Fibroblast of pulmonary artery (primary cell): ENCODE data around the gene RASEF.
A peak's percentile ranks its signal among the peaks of the same experiment; 100 is the strongest.
"Not testable (repeated sequence)": the region's sequence is repeated elsewhere in the genome, so short reads cannot be mapped to it uniquely, and the experiment has no call there.

ENCODE experiments used
- DNase-seq: peaks from one replicate; pipeline ENCODE4 v3.0.0-alpha.2; 2010; ENCODE audit warnings: low read depth
- H3K4me3 ChIP-seq: replicated peaks from 2 replicates; pipeline ENCODE4 v1.5.1; 2011; ENCODE audit warnings: low read depth, mild to moderate bottlenecking, control low read depth, low read length, moderate library complexity
- TF ChIP-seq, protein P1 (sequence below): IDR thresholded peaks from 2 replicates; pipeline ENCODE4 v1.5.1; 2011; ENCODE audit warnings: mild to moderate bottlenecking, control low read depth, low read length, inconsistent platforms; ENCODE audit errors: missing control alignments

RASEF gene

GRCh38 chr9:82957529-82958379 lies 105.2 kb downstream of the RASEF start:
- no peak for DNase-seq
- no peak overlapping the region for H3K4me3 ChIP-seq
- TF ChIP-seq, protein P1, sequence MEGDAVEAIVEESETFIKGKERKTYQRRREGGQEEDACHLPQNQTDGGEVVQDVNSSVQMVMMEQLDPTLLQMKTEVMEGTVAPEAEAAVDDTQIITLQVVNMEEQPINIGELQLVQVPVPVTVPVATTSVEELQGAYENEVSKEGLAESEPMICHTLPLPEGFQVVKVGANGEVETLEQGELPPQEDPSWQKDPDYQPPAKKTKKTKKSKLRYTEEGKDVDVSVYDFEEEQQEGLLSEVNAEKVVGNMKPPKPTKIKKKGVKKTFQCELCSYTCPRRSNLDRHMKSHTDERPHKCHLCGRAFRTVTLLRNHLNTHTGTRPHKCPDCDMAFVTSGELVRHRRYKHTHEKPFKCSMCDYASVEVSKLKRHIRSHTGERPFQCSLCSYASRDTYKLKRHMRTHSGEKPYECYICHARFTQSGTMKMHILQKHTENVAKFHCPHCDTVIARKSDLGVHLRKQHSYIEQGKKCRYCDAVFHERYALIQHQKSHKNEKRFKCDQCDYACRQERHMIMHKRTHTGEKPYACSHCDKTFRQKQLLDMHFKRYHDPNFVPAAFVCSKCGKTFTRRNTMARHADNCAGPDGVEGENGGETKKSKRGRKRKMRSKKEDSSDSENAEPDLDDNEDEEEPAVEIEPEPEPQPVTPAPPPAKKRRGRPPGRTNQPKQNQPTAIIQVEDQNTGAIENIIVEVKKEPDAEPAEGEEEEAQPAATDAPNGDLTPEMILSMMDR = no peak

- TF ChIP-seq, protein P1 = no peak
- DNase-seq = peak; percentile 6
- H3K4me3 ChIP-seq = no peak overlapping the region
These were observed 113.7 kb downstream of the RASEF start for GRCh38 chr9:82949203-82949602.

- TF ChIP-seq, protein P1 = no peak
- no peak for DNase-seq
- H3K4me3 ChIP-seq = no peak overlapping the region
These were observed 122.6 kb downstream of the RASEF start for GRCh38 chr9:82940376-82940775.

DNA sequence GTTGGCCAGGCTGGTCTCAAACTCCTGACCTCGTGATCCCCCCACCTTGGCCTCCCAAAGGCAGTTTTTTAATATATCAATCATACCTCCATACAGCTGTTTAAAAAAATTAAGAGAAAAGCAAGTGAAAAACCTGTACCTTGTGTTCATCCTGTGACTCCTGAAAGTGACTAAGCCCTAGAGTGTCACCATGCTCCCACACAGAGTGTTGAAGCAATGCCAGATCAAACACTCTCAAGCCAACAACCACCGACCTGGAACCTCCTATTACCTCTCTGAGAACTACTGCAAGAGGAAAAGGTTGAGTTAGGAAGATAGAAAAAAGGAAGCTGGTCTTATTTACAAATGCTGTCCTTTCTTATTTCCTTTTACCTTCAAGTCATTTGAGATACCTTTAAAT lies 123.5 kb downstream of the RASEF start:
- DNase-seq = no peak
- TF ChIP-seq, protein P1 = no peak
- H3K4me3 ChIP-seq = no peak overlapping the region

GRCh38 chr9:82938426-82939218 lies 124.3 kb downstream of the RASEF start:
- TF ChIP-seq, protein P1 = no peak

GRCh38 chr9:82936561-82936960 lies 126.4 kb downstream of the RASEF start:
- DNase-seq = peak; percentile 7
- not testable (repeated sequence) for H3K4me3 ChIP-seq

More at GRCh38 chr9:82938426-82939218, 124.3 kb downstream of the RASEF start:
- H3K4me3 ChIP-seq = no peak overlapping the region
- DNase-seq = no peak

DNA sequence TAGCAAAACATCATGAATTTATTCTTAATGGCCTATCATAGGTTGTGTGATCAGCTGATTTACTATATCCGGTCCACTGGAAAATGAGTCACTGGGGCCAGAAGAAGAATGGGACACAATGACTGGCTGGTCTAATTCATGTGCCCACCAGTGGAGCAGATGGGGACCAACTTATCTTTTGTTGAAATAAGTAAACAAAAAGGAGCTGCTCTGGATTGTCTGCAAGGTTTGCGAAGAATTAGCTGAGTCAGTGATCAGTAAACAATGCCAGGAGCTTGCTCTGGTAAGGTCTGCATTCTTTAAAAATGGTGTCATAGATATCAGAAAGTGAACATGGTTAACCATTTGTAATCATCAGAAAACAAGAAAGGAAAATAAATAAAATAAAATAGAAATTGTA lies 128.0 kb downstream of the RASEF start:
- no peak overlapping the region for H3K4me3 ChIP-seq

GRCh38 chr9:82934025-82934424 lies 128.9 kb downstream of the RASEF start:
- DNase-seq, H3K4me3 ChIP-seq: not testable (repeated sequence)

More for the DNA sequence above, 128.0 kb downstream of the RASEF start:
- peak; percentile 86 for DNase-seq
- TF ChIP-seq, protein P1 = no peak
